HG02759 (cell line): ENCODE measurements around the gene HRH3.

Source experiments
- ATAC-seq: cut with Tn5 transposase; IDR thresholded peaks from one replicate; pipeline ENCODE4 v1.9.1; 2021; ENCODE audit warnings: mild to moderate bottlenecking, moderate library complexity; ENCODE audit not compliant: unreplicated experiment

Gene HRH3

DNA sequence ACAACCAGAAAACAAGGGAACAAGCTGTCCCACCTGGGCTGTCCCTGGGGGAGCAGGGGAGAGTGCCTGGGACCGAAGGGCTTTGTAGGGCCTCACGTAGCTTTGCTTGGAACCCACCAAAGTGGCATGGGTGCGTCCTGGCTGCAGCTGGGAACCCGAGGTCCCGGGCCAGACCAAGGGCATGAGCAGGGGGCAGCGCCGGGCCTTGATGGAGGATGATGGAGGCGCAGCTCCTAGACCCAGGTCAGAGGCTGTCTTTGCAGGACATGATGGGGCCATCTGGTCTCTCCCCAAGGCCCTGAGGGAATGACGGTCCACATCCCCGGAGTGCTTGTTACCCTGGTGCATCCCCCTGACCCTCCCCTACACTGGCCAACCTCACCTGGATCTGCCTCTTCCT is 10.6 kb upstream of the HRH3 start:
- no peak for ATAC-seq

DNA sequence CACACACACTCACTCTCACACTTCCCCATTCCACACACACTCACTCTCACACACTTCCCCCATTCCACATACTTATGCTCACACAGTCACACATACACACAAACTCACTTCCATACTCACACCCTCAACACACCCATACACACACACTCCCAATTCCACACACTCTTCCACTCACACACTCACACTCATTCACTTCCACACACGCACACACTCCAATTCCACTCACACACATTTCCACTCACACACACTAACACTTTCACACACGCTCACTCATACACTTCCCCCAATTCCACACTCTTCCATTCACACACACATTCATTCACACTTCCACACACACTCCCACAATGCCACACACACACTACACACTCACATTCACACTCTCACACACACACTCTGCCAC is 10.2 kb upstream of the HRH3 start:
- ATAC-seq, result no peak

DNA sequence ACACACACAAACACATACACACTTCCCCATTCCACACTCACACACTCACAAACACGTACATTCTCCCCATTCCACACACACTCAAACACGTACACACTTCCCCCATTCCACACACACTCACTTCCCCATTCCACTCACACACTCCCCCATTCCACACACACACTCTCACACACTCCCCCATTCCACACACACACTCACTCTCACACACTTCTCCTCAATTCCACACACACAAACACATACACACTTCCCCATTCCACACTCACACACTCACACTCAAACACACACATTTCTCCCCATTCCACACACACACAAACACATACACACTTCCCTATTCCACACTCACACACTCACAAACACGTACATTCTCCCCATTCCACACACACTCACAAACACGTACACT is 9.6 kb upstream of the HRH3 start:
- ATAC-seq, result no peak

DNA sequence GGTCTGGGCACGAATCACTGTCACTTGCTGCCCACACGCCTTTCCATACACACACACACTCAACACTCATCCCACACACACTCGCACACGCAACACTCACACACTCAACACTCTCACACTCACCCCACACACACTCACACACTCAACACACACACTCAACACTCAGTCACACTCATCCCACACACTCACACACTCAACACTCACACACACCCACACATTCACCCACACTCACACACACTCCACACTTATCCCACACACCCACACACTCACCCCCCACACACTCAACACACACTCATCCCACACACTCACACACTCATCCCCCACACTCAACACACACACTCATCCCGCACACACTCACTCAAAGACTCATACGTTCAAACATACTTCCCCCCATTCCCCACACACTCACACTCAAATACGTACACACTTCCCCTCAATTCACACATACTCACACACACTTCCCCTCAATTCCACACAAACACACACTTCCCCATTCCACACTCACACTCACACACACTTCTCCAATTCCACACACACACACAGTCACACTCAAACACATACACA is 9.0 kb upstream of the HRH3 start:
- ATAC-seq, result no peak

DNA sequence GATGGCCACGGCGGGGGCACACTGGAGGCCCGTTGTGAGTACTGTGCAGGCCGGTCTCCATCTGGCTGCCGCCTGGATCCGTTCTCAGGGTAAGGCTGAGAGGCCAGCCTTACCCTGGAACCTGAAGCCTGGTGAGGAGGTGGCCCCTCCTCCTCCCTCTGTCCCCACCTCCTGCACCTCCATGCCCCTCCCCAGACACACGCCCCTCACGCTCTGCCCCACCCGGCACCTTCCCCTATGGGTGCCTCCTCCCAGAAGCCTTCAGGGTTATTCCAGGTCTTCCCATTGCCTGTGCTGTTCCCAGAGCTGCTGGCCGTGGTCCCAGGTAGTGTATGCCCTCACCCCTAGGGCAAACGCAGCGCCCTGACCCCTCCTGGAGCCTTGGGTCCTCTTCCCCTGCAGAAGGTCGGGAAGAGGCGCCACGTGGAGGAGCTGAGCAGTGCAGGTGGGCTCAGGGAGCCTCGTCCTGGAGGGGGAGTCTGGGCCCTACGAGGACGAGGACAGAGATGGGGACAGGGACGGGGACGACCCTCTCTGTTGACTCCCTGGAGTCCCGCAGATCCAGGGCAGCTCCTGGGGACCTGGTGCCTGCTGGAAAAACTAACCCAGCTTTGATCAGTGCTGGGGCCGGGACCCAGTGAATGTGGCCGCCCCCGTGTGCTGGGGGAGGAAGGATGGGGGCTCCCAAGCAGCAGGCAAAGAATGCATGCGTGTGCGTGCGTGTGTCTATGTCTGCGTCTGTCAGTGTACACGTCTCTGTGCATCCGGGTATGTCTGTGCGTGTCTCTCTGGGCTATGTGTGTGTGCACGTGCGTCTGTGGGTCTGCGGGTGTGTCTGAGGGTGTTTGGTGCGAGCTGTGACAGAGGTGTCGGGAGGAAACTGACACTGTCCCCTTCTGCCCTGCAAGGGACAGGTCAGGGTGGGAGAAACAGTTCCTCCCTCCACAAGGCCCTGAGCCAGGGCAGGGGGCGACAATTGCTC is 8.2 kb upstream of the HRH3 start:
- ATAC-seq, result no peak

DNA sequence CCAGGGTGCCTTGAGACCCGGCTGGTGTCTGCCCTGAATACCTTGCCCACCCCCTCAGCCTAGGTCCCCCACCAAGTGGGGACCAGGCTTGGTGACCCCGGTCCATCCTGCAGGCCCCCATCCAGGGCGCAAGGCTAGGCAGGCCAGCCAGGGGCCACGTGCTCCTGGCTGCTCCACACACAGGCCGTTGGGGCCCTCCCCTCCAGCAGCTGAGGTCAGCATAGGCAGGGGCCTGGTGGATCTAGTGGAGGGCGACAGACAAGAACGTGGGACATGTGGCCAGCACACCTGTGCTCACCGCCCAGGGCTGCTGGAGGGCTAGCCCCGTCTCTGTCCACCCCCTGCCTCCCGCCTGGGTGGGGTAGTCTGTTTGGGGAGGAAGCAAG is 7.5 kb upstream of the HRH3 start:
- ATAC-seq, result no peak

DNA sequence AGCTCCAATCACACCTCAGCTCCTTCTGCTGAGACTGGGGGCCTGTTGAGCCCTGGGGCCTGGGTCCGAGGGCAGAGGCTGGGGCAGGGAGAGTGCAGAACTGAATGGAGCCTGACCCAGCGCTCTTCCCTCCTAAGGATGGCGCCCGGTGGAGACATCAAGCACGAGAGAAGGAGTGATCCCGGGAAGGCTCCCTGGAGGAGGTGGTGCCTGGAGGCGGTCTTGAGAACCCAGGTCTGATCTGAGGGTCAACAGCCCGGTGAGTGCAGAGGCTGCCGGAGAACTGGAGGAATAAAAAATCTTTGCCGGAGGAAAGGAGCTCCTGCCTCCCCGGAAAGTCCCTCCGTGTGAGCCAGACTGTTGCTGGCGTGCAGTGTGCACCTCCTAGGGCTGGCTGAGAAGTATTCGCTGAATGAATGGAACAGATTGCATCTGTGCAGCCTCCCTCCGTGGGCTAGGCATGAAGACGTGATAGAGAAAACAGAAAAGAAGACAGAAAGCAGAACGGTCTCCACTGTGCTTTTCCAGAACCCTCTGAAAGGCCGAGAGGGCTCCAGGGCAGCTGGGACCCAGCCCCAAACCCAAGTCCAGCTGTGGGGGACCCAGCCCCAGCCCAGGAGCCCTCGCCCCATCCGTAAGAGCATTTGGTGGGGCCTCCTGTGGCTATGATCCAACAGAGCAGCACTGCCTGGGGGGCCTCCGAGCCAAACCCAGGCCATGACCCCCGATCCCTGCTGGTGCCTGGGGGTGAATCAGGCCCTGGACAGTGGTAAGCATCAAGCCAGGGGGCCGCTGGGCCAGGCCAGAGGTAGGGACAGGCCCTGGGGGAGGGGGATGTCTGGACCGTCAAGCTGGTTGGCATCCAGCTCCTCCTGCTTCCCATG is 6.9 kb upstream of the HRH3 start:
- no peak for ATAC-seq

DNA sequence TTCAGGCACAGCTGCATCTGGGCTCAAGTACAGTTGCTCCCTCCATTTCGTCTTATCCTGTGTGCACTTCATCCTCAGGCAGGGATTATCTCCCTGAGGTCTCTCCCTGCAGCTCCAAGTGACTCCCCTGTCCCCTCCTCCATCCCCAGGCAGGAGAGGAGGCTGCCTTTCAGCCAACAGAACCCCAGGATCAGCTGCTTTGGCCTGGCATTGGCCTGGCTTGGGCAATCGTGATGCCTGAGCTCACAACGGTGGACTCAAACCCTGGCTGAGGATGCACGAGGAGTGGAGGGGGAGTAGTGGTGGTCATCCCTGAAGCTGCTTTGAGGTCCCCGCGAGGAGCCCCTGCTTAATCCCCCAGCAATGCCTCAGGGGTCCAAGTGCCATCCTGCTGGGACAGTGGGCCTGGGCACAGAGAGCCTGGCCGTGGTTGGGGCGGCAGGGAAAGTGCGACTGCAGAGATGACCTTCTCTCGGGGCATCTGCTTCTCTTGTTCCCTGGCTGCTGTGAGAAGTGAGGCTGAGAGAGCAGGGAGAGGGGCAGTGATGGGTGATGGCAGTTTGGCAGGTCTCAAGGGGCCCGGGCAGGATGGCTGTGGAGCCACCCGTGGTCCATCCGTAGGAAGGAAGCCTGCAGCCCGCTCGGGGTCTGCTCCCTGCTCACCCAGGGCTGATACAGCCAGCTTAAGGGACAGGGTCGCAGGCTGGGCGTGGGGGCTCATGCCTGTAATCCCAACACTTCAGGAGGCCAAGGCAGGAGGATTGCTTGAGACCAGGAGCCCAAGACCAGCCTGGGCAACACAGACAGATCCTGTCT is 6.0 kb upstream of the HRH3 start:
- ATAC-seq, result no peak

DNA sequence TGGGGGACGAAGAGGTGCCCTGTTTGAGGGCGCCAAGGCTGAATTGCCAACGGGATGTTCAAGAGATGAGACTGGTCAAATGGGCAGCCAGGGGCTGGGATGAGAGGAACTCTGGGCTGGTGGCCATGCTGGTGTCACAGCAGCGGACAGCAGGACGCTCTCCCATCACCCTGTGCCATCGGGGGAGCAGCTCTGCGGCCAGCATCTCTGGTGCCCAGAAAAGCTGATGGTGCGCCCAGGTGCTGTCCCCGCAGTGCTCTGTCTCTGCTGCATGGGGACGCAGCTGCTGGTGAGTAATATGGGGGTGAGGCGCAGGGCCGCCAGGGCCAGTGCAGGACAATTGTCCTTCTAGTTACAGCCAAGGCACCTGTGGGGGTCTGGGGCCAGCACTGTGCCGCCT is 4.9 kb upstream of the HRH3 start:
- no peak for ATAC-seq

DNA sequence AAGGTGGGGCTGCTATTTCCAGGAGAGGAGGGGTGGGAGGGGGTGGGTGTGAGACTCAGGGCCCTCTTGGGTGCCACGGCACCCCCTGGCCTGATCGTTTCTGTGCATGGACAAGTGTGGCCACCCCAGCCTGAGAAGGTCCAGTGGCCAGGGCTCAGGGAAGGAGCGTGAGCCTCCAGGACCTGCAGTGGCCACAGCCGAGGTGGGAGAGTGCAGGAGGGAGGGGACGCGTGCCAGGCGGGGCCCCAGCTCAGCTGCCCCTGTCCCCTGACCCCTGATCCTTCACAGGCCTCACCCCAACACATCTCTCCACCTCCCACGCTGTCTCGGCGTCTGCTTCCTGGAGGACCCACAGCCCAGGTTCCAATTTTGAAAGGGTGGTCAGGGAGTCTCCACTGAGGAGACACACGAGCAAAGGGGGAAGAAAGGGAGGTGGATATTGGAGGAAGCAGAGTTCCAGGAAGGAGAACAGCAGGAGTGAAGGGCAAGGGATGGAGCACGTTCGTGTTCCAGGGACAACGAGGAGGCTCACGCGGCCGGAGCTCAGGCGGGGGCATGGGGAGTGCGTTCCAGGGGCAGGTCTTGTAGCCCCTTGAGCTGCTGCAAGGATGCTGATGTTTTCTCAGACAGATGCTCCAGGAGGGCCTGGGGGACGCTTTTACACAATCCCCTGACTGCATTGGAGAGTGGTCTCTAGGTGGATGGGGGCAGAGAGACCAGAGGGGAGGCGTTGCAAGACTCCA is 4.2 kb upstream of the HRH3 start:
- no peak for ATAC-seq

DNA sequence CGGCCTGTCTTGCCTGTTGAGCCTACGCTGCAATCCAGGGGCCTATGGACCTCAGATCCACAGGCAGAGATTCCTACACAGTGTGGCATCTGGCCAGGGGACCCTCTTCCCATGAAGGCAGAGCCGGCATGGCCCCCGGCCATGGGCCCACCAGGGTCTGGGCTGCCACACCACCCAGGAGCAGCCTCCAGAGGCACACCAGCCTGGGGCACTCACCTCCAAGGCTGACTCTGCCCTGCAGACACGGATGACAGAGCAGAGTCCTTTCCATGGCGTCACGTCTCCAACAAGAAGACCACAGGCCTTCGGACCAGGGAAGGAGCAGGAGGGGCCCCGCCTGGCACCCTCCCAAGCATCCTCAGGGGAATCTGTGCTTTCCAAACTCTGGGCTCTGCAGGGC is 3.5 kb upstream of the HRH3 start:
- no peak for ATAC-seq

DNA sequence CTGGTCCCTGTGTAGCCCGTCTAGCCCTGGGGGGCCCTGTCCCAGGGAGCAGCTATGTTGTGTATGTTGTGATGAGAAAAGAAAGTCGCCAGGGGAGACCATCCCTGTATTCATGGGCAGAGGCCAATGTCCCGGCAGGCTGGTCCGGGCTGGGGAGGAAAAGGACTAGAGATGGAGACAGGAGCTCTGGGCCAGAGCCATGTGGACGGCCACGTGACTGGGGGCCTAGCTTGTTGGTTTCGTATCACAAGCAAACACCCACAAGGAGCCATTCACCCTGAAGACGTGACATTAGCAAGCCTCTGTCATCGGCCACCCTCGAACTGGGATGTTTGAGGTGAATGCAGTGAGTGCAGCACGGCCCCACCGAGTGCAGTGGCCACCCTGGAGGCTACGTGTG is 2.9 kb upstream of the HRH3 start:
- ATAC-seq, result no peak

DNA sequence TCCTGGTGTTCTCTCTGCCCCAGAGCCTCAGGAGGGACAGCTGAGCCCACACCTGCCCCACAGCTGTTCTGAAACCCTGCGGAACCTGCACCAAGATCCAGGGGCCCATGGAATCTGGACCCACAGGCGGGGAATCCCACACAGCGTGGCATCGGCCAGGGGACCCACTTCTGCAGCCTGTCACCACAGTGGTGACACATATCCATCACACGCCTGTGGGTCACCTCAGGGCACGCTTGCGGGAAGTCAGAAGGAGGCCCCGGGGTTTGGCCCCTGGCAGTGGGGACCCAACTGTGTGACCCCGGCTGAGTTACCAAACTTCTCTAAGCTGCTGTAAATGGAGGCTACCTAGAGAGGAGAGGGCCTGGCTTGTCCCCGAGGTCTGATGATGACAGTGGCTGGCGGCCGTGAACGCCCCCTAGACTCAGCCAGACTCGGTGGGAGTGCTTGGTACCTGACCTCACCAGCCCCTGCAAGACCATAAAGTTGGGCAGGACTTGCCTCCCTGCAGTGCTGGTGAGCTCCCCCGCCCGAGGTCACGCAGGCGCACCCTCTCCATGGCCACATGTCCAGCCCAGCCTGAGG is 2.3 kb upstream of the HRH3 start:
- no peak for ATAC-seq

DNA sequence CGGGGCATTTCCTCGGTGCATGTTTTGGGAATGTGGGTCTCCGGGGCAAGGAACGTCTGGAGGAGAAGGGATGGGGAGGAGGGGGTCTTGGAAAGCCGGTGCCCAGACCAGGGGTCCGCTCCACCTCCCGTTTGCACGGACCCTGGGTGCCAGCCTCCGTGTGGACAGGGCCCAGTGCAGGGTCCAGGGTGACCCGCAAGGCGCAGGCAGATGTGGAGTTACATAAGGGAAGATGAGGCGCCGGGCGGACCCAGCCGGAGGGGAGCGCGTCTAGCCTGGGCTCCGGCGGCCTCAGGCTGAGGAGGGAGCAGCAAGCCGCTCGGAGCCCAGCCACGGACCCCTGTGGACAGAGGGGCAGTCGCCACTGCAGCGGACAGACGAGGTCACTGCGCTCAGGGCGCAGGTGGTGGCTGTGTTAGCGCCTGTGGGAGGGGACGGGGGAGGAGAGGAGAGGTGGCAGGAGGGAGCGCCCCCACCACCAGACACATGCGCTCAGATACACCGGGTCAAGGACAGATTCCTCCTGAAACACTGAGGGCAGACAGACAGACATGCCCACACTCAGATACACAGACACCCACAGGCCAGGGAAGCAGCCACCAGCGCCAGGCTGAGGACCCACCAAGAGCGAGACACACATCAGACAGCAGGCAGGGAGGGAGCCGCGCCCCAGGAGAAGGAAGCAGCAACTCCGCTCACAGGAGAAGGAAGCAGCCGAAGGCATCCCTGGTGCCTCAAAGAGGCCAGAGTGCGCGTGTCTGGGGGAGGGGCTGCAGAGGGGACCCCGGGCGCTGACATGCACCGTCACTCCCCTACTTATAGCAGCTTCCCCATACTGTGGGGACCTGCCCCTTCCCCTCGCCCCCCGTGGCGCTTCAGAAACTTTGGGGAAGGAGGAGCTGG is 839 bp upstream of the HRH3 start:
- ATAC-seq, result no peak

DNA sequence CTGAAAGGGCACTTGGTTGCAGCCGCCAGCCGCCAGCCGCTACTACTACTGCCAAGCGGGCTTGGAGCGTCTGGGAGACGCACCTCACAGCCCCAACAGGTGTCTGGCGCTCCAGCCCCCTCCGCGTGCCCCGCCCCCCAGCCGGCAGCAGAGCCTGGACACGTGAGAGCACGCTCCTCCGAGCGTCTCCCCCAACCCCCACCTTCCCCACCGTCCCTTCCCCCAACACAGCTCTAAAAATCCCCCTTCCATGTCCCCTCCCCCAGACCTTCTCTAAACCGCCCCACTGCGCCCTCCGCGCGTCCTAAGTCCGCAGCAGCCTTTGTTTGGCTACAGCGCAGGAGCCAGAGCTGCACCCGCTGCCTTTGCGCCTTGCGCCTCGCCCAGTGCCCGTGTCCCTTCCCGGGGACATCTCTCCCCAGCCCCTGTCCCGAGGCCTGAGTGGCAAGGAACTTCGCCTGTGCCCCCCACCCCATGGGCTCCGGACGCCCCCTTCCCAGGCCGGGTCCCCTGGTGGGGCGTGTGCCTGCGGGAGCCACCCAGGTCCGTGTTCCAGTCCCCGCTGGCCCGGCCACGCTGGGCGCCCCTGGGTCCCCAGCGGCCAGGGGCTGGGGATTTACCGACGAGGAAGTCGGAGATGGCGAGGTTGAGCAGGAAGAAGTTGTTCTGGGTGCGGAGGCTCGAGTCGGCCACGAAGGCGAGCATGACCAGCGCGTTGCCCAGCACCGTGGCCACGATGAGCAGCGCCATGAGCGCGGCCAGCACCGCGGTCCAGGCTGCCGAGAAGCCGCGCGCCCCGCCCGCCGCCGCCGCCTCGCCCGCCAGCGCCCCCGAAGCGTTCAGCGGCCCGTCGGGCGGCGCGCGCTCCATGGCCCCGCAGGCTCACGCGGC is 732 bp downstream of the HRH3 start:
- ATAC-seq, result peak; percentile 27

DNA sequence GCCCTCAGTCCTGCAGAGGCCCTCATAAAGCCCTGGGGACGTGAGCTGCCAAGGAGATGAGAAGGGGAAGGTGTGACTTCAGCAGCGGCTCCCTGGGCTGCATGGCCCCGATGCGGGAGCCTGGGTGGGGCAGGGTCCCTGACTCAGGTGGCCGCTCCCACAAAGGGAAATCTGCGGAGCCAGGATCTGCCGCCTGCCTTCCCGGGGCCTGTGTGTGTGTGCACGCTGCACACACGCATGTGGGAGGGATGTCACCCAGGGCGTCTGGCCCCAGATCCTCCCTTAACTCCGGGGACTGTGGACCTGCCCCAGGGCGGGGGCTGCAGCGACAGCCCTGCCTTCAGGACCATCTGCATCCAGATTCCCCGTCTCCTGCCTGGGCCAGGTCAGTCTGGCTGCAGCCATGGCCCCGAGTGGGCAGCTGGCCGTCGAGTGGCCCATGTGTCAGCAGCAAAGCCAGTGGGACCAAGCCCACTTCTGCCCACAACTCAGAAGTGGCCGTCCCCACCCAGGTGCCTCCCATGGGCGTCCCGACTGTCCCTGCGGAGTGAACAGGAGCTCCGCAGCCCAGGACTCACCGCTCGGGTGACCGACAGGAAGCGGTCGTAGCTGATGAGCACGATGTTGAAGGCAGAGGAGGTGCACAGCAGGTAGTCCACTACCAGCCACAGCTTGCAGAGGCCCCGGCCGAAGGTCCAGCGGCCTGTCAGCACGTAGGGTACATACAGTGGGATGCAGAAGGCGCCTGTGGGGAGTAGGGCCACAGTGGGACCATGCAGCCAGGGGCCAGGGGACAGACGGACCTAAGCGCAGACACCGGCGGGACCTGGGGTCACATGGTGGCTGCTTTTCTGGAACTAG is 1.9 kb downstream of the HRH3 start:
- no peak for ATAC-seq
